PC-9 (cell line): Measurements from ENCODE around the gene GNRHR.

Experiments used
- EZH2 ChIP-seq: fragments of 200-600 bp; sonication (generic); IDR thresholded peaks from 2 replicates; pipeline ENCODE4 v1.8.0; 2017; ENCODE audit warnings: antibody characterized with exemption, low read depth
- TF ChIP-seq, protein P1 (sequence below): fragments of 200-600 bp; sonication (generic); conservative IDR thresholded peaks from 2 replicates; pipeline ENCODE4 v1.6.1; 2017; ENCODE audit warnings: mixed run types, antibody characterized with exemption, mild to moderate bottlenecking, moderate library complexity

DNA sequence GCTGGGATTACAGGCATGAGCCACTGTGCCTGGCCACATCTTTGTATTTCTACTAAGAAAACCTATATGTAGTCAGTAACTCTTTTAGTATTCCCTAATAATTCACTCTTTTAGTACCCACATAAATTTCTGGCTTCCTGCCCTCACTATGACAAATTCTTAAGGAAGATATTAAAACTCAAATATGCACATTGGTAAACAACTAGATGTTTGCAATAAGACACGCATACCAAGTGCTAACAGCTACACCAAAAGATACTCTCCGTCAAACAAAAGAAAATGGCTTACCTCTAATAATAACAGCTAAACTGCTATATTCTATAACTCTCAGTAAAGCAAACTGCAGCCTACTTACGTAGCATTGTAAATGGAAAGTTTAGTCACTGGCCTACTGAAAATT lies 59.5 kb downstream of the GNRHR start:
- TF ChIP-seq, protein P1, sequence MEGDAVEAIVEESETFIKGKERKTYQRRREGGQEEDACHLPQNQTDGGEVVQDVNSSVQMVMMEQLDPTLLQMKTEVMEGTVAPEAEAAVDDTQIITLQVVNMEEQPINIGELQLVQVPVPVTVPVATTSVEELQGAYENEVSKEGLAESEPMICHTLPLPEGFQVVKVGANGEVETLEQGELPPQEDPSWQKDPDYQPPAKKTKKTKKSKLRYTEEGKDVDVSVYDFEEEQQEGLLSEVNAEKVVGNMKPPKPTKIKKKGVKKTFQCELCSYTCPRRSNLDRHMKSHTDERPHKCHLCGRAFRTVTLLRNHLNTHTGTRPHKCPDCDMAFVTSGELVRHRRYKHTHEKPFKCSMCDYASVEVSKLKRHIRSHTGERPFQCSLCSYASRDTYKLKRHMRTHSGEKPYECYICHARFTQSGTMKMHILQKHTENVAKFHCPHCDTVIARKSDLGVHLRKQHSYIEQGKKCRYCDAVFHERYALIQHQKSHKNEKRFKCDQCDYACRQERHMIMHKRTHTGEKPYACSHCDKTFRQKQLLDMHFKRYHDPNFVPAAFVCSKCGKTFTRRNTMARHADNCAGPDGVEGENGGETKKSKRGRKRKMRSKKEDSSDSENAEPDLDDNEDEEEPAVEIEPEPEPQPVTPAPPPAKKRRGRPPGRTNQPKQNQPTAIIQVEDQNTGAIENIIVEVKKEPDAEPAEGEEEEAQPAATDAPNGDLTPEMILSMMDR = no peak
- no peak for TF ChIP-seq EZH2
